ENCODE results near the gene GEMIN2. TPM values are rescaled to one million over a fixed set of nuclear protein-coding genes. Genes with fewer than 3 reads are reported as not detected.
"Not testable (repeated sequence)": the region's sequence is repeated elsewhere in the genome, so short reads cannot be mapped to it uniquely, and the experiment has no call there.

GEMIN2 gene
- total and polyA plus RNA-seq, 7 donors: 9.7 to 22.6 (median 11.7) TPM

- 83 to 91% (median 86%) methylated on average over 1 of the region's 1 CpG for WGBS, 3 donors
- H3K4me3 ChIP-seq: no peak overlapping the region
- peaks cover 6 to 93% of the 10 kb centered on the region in 2 donors for H3K36me3 ChIP-seq (ENCODE audit: insufficient read depth in 1 of 2, low read depth in 1 of 2)
- TF ChIP-seq CTCF (IDR thresholded peaks at IDR 0.05): no peak
- no peaks in the 10 kb centered on the region for H3K27me3 ChIP-seq (ENCODE audit: insufficient read depth in 3 of 3, low read length in 2 of 3)
- DNase-seq: no peak
- H3K9me3 ChIP-seq: no peaks in the 10 kb centered on the region
- ATAC-seq: no peak
- intact Hi-C loops (cut with DNase I): no loop called here
- no peak overlapping the region for H3K27ac ChIP-seq
- H3K4me1 ChIP-seq: no peaks in the 10 kb centered on the region
Observed at GRCh38 chr14:39091716-39092115, 22.4 kb upstream of the GEMIN2 start.

GRCh38 chr14:39094515-39094914, 19.6 kb upstream of the GEMIN2 start:
- Histone ChIP-seq H3K4me1 (peaks cover 3% of the 10 kb centered on the region), H3K4me3 (no peak overlapping the region), H3K27ac (no peak overlapping the region), H3K36me3 (ENCODE audit: insufficient read depth in 1 of 2, low read depth in 1 of 2) (peaks cover 6 to 67% of the 10 kb centered on the region in 2 donors), H3K27me3 (ENCODE audit: insufficient read depth in 3 of 3, low read length in 2 of 3) (no peaks in the 10 kb centered on the region), H3K9me3 (no peaks in the 10 kb centered on the region)
- TF ChIP-seq CTCF (IDR thresholded peaks at IDR 0.05): no peak
- intact Hi-C loops (cut with DNase I): no loop called here
- DNase-seq (no peak), ATAC-seq (no peak)
- 82 to 94% (median 90%) methylated on average over 3 of the region's 3 CpGs for WGBS, 3 donors

- no peak overlapping the region for H3K27ac ChIP-seq
- H3K4me3 ChIP-seq: no peak overlapping the region
- peaks cover 0 to 40% of the 10 kb centered on the region in 2 donors for H3K36me3 ChIP-seq (ENCODE audit: insufficient read depth in 1 of 2, low read depth in 1 of 2)
- no peaks in the 10 kb centered on the region for H3K9me3 ChIP-seq
- 36 to 66% (median 46%) methylated on average over 3 of the region's 3 CpGs for WGBS, 3 donors
- peaks cover 8% of the 10 kb centered on the region for H3K4me1 ChIP-seq
- no peak for ATAC-seq
- TF ChIP-seq CTCF (IDR thresholded peaks at IDR 0.05): no peak
- intact Hi-C loops (cut with DNase I): no loop called here
- H3K27me3 ChIP-seq (ENCODE audit: insufficient read depth in 3 of 3, low read length in 2 of 3): no peaks in the 10 kb centered on the region
- DNase-seq: no peak
Observed at GRCh38 chr14:39097159-39097558, 17.0 kb upstream of the GEMIN2 start.

- H3K27ac ChIP-seq; DNase-seq; H3K27me3 ChIP-seq (ENCODE audit: insufficient read depth in 3 of 3, low read length in 2 of 3); ATAC-seq; H3K9me3 ChIP-seq; H3K4me3 ChIP-seq; intact Hi-C loops (cut with DNase I): not testable (repeated sequence)
- peaks cover 0 to 22% of the 10 kb centered on the region in 2 donors for H3K36me3 ChIP-seq (ENCODE audit: insufficient read depth in 1 of 2, low read depth in 1 of 2)
- WGBS, 3 donors: 82 to 88% (median 82%) methylated on average over 10 of the region's 10 CpGs
- peaks cover 11% of the 10 kb centered on the region for H3K4me1 ChIP-seq
Observed at GRCh38 chr14:39099215-39099614, 14.9 kb upstream of the GEMIN2 start.

GRCh38 chr14:39099748-39100147, 14.4 kb upstream of the GEMIN2 start:
- DNase-seq (no peak), ATAC-seq (no peak)
- Histone ChIP-seq H3K27ac (no peak overlapping the region), H3K27me3 (ENCODE audit: insufficient read depth in 3 of 3, low read length in 2 of 3) (no peaks in the 10 kb centered on the region), H3K9me3 (no peaks in the 10 kb centered on the region), H3K4me3 (no peak overlapping the region), H3K36me3 (ENCODE audit: insufficient read depth in 1 of 2, low read depth in 1 of 2) (peaks cover 0 to 18% of the 10 kb centered on the region in 2 donors), H3K4me1 (peaks cover 14% of the 10 kb centered on the region)
- intact Hi-C loops (cut with DNase I): loop anchor here (5.0 to 10.0 kb wide), 2 partner anchors 265 to 333 kb away; partner anchors contain the start of gene FBXO33 (in 1 of the 2)
- no peak for TF ChIP-seq CTCF (IDR thresholded peaks at IDR 0.05)

All from psoas muscle (tissue), 8 donors.